Left lobe of liver (tissue), 2 donors: ENCODE data around the gene ZPLD1. TPM values are rescaled to one million over a fixed set of nuclear protein-coding genes. Genes with fewer than 3 reads are reported as not detected.

ENCODE experiments used
- ATAC-seq: fragments of 200-7000 bp; cut with Tn5 transposase; one replicate; pipeline ENCODE4 v1.9.1; 2020; ENCODE audit warnings: mild to moderate bottlenecking, moderate library complexity
- DNase-seq: peaks from one replicate; pipeline ENCODE4 v3.0.0-alpha.2; 2020; ENCODE audit warnings: low spot score
- total RNA-seq: library from RNA; stranded (reverse); gene quantifications from one replicate; pipeline ENCODE4 v1.2.1, GENCODE V29; 2021
- donor health status: DM: no; HTN: no; CAD: no; lungs with moderate emphysema.
- donor health status: DM: no; HTN: yes; CAD: no.

Gene ZPLD1
- total RNA-seq, 1 donor from 2014 or later, result not detected

GRCh38 chr3:102464261-102464660 lies 29.4 kb downstream of the ZPLD1 start:
- DNase-seq (no peak), ATAC-seq (no peak)

- DNase-seq, result no peak
- no peak for ATAC-seq
These were observed 31.2 kb downstream of the ZPLD1 start for GRCh38 chr3:102466001-102466400.

DNA sequence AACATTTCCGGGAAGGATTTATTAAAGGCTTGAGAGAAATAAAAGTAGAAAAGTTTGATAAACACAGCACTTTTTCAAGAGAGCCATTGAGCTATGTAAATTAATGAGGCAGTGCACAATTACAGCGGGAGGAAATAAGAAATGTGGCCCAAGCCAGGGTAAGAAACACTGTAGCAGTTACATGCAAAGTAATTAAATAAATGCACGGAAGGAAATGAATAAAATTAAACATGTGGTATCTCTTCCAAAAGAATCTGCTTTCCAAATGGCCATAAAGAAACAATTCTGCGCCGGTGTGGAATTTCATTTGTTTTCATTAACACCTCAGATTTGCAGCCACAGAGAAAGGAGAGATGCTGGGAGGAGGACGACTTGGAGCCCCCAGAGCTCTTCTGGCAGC lies 35.3 kb downstream of the ZPLD1 start:
- ATAC-seq (no peak), DNase-seq (no peak)

DNA sequence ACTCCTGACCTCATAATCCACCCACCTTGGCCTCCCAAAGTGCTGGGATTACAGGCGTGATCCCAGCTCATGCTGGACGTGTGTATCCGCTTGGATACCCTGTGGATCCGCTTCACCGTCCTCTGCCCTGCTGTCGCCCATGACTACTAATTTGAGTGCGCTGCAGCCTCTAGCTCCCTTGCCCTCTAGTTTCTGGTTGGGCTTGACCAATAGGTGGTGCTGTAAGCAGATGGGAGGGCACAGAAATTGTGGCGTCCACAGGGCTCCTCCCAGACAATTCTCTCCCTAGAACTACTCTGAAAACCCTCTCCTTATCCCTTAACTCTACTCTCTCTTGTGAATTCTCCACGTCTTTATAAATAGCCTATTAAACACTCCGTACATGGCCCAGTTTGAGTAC lies 36.2 kb downstream of the ZPLD1 start:
- DNase-seq (no peak), ATAC-seq (peak; percentile 32)

- ATAC-seq, result no peak
- DNase-seq, result no peak
These were observed 36.7 kb downstream of the ZPLD1 start for GRCh38 chr3:102471491-102471890.

- DNase-seq (no peak), ATAC-seq (no peak)
These were observed 38.8 kb downstream of the ZPLD1 start for GRCh38 chr3:102473648-102474047.

DNA sequence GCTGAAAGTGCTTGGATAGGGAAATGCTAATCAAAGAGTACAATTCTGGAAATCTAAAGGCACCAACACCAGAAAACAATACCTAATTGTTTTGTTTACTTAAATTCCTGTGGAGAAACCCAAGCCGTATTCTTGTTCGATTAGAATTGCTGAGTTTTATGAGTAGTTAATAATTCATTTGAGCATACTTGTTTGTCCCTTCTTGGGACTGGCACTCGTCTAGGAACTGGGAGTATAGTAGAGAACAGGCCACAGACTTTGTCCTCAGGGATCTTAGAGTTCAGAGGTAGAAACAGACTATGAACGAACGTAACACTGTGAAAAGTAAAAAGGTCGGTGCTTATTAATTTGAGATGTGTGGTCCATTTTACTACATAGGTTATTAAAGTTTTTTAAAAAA lies 39.4 kb downstream of the ZPLD1 start:
- DNase-seq, result no peak
- peak; percentile 55 for ATAC-seq

DNA sequence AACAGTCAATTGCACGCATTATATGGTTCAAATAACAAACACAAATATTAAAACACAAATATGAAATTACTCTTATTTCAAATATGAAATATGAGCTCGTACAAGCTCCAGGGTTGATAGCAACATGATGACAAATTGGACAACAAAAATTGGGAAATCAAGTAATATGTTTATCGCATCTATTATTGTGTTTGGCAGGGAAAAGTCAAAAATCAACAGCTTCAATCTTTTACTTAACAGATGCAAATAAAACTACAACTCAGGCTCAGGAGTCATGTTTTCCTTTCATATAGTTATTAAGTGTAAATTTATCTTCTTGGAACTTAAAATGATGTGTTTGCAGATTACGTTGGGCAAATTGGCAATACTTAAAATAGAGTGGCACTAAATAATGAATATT lies 41.4 kb downstream of the ZPLD1 start:
- ATAC-seq, result no peak
- DNase-seq, result no peak

- ATAC-seq, result no peak
- no peak for DNase-seq
These were observed 43.3 kb downstream of the ZPLD1 start for GRCh38 chr3:102478160-102478559.

GRCh38 chr3:102480139-102480538 lies 45.3 kb downstream of the ZPLD1 start:
- ATAC-seq (no peak), DNase-seq (no peak)

DNA sequence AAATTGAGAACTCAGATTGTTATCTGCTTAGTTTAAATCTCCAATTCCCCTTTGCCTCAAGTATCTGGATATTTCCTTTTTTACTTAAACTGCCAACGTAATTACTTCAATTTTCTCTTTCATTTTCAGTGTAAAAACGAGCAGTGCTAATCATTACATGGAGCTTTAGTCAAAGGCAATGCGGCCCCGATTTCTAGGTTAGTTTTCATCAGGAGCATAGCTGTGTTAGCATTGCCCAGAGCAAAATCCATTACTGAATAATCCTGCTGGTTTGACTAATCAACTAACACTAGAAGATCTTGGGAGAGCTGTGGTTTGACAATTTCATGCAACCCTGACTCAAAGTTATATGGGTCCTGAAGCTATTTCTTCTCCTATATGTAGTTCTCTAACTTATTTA lies 46.2 kb downstream of the ZPLD1 start:
- ATAC-seq, result no peak
- DNase-seq, result no peak

DNA sequence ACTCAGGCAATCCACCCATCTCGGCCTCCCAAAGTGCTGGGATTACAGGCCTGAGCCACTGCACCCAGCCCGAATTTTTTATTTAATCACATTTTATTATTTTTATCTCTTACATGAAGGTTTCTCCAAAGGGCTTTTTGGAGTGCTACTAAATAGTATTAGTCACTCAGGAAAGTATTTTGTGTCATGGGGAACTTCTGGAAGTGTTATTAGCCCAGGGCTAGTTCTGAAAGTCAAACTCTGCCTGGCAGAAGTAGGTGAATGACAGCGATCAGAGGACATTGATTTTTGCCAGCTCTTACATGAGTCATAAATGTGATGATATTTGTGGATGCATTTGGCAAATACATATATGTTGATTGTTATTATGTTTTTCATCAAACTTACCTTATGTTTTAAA lies 48.7 kb downstream of the ZPLD1 start:
- ATAC-seq, result no peak

DNA sequence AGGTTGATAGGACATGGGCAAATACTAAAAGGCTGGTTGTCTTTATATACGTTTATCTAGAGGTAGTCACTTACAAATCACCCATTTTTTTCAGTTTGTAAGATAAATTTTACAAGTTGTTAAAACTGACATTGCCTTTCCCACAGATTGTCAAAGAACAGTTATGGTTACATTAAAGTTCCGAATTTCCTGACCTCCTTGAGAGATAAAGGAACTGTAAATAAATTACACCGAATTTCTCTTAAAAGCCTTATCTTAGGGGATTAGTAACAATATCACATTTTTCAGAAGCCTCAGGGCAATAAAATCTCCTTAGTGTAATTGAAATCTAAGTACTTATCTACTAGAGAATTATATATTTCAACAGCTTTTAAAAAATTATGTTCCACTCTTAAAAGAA lies 49.5 kb downstream of the ZPLD1 start:
- DNase-seq (no peak), ATAC-seq (no peak)

More for the DNA sequence above, 48.7 kb downstream of the ZPLD1 start:
- no peak for DNase-seq

- DNase-seq, result no peak
- no peak for ATAC-seq
These were observed 50.9 kb downstream of the ZPLD1 start for GRCh38 chr3:102485701-102486100.

DNA sequence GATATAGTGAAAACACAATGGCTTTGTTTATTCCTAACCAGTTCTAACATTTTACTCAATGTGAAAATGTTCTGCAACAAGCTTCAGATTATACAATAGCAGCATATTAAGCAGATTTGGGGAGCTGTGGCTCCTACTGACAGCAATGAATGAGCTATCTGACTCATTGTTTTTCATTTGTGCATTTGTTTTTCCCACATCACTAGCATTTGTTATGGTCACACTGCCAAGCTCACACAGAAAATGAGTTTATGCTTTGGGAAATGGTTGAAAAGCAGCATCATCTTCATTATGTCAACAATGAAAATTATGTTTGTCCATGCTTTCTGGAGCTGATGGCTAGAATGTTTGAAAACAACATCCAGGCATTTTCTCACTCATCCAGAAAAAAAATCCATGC lies 53.5 kb downstream of the ZPLD1 start:
- DNase-seq (no peak), ATAC-seq (no peak)

GRCh38 chr3:102492300-102492699 lies 57.5 kb downstream of the ZPLD1 start:
- ATAC-seq (no peak), DNase-seq (no peak)

- ATAC-seq, result no peak
These were observed 62.8 kb downstream of the ZPLD1 start for GRCh38 chr3:102497571-102497970.

GRCh38 chr3:102505542-102505941 lies 70.7 kb downstream of the ZPLD1 start:
- ATAC-seq (no peak), DNase-seq (no peak)

More at GRCh38 chr3:102497571-102497970, 62.8 kb downstream of the ZPLD1 start:
- DNase-seq, result no peak

GRCh38 chr3:102510663-102511062 lies 75.8 kb downstream of the ZPLD1 start:
- DNase-seq, result no peak
- ATAC-seq, result no peak

DNA sequence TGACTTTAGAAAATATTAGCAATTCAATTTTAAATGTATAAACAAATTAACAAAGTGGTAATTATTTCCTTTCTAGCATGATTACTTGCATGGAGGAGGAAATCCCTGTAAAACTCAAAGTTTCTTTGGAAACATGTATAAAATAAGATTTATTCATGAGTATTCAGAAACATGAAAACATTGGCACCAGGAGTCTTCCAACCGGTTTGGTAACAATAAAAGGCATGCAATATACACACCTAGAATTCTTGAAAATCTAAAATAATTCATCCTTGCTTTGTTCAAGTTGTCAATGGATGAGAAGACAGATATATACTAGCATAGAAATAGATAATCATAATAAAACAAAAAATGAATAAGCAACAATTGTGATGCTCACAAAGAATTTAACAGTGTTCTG lies 76.4 kb downstream of the ZPLD1 start:
- no peak for DNase-seq
- no peak for ATAC-seq

DNA sequence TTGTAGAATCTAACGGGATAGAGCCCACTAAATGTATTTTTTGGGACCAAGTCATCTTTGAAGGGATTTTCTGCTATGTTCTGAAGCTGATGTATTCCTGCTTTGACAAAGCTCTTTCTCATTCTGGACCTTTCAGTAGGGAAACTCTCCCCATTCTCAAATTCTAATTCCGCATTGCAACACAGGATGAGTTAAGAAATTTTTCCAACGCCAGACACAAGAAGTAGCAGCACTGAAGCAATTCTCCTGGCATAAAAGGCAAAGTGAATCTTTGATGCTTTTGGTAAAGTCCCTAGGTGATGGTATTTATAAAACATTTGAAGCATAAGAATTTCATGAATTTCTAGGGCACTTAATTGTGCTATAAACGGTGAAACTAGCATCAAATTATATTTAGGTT lies 76.8 kb downstream of the ZPLD1 start:
- DNase-seq (no peak), ATAC-seq (no peak)

DNA sequence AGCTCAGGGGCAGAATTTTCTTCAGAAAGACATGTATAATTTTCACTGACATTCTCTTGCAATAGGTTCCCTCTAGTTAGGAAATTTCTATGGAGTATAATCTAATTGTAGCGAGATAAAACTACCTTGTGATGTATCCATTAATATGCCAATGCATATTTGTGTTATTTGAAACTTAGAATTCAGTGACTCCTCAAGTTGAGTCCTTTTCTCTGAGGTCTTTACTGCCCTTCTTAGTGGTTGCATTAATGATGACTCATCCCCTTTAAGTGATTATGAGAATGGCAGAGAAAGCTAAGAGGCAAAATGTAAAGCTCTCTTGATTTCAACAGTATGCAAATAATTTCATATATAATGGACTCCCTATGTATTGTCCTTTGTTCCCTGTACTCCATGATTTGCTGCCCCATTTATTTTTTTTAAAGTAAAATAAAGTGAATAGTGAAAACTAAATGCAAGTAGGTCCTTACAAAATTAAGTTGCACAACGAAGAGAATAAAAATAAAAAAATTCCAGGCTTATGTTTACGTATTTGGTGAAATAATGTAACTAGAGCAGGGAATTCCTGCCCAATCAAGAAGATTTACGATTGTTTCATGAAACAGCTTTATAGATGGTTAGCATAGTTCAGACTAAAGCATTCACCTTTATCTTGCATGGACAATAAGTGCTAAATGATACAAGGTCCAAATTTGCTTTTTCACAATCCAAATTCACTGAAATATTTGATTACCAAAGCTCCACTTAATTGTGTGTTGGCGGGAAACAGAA lies 78.1 kb downstream of the ZPLD1 start:
- no peak for DNase-seq
- no peak for ATAC-seq

DNA sequence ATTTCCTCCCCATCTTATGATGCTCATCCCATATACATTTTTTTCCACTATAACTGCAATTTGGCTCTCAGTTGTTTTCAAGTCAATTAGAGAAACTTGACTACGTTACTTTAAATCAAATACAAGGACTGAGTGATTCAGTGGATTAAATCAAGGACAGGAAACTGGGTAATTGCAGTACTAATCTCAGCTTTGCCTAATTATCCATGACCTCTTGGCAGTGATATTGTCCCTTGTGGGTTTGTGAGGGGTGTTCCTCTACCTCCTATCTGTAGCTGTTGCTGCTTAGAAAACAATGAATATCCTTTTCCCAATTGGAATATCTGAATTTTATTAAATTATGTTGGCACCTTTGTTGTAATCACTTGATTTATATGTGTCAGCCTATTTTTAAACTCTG lies 79.4 kb downstream of the ZPLD1 start:
- DNase-seq (no peak), ATAC-seq (no peak)
